Urothelium cell line (cell line): Measurements from ENCODE around the gene OR51B2.
"Not testable (repeated sequence)": the region's sequence is repeated elsewhere in the genome, so short reads cannot be mapped to it uniquely, and the experiment has no call there.

ENCODE experiments used
- DNase-seq: peaks from one replicate; pipeline ENCODE4 v3.0.0; 2011; ENCODE audit warnings: low spot score, mixed read lengths
- FAIRE-seq: peaks from 2 replicates; lab custom pipeline; 2011; peaks lifted over from hg19 to GRCh38; lab: Jason Lieb, UNC

Gene OR51B2

GRCh38 chr11:5324197-5324596 lies at the start of gene OR51B2:
TSS of gene OR51B2 (minus strand) at chr11:5324297. CDS start at chr11:5324297, 0 bp downstream.
- DNase-seq (no peak), FAIRE-seq (no peak)

- FAIRE-seq: no peak
- no peak for DNase-seq
Observed at GRCh38 chr11:5369789-5370188, 45.7 kb upstream of the OR51B2 start.

DNA sequence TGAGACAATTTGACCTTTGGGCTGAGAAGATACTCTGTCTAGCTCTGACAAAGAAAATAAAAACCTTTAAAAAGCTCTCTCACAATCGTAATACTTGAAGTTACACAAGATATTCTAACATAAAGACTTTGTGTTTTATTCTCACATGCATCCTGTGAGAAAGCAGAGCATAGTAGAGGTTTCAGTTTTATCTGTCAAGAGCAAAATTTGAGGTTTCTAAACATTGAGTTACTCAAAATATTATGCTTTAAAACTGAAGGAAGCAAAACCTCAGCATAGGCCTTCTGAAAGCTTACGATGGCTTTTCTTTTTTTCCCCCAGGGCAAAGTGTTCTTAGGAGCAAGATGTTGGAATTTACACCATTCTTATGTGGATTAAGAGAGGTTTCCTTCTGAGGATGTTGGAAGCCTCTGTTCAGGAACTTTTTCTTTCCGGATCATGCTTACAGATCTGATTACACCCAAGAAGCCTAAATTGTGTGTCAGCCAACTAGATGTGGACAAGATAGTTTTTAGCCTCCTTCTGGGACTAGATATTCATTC lies 44.5 kb upstream of the OR51B2 start:
- DNase-seq: no peak
- no peak for FAIRE-seq

GRCh38 chr11:5367448-5368074 lies 43.5 kb upstream of the OR51B2 start:
- DNase-seq (no peak), FAIRE-seq (no peak)

- FAIRE-seq: peak; percentile 32
Observed at GRCh38 chr11:5366856-5367255, 42.8 kb upstream of the OR51B2 start.

DNA sequence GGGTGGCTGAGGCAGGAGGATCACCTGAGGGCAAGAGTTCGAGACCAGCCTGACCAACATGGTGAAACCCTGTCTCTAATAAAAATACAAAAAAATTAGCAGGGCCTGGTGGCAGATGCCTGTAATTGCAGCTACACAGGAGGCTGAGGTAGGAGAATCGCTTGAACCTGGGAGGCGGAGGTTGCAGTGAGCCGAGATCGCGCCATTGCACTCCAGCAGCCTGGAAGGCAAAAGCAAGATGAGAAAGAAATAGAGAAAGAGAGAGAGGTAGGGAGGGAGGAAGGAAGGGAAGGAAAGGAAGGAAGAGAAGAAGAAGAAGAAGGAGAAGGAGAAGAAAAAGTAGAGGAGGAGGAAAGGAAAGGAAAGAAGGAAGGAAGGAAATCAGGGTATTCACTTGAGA lies 42.3 kb upstream of the OR51B2 start:
- FAIRE-seq, DNase-seq: not testable (repeated sequence)

More at GRCh38 chr11:5366856-5367255, 42.8 kb upstream of the OR51B2 start:
- DNase-seq: no peak

DNA sequence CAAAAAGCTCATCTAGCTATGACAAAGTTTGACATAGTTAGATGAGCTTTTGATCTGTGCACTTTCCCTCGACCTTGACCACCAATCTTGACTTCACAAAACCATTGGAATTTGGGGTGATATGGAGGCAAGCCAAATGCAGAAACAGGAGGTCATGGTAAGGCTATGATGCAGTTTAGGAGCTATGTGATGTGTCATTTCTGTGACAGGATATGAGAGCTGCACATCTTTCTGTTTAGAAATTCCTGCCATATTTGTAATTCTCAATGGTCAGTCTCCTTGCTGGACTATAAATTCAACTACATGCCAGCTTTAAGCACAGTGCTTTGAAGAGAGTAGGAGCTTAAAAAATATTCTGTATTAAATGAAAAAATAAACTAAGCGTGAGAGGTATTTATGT lies 40.1 kb upstream of the OR51B2 start:
- no peak for FAIRE-seq

GRCh38 chr11:5363679-5364078 lies 39.6 kb upstream of the OR51B2 start:
- FAIRE-seq: no peak
- DNase-seq: no peak

More for the DNA sequence above, 40.1 kb upstream of the OR51B2 start:
- DNase-seq: peak; percentile 40

DNA sequence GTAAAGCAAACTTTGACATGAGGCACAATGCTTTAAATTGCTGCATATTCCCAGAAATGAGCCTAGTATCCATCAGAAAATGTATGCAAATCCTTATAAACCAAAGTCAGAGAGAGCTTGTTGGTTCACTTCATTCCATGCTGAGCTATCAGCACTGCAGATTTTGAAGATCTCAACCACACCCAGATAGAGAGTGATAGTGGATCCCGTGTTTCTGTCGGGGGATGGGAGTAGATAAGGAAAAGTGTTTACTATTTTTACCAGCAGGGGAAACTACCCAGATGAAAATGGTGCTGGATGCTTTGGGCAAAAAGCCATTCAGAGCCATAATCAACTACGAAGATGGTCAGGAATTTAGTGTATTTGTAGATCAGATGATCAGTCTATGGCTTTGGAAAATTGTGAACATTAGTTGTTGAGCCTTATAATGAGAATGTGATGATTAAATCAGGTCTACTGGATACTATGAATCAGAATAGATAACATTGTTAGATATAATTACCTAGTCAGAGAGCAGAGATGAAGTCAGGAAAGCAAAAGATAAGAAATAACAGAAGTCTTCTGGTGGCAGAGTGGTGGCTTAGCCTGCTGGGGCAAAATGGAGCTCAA lies 38.0 kb upstream of the OR51B2 start:
- DNase-seq: no peak

DNA sequence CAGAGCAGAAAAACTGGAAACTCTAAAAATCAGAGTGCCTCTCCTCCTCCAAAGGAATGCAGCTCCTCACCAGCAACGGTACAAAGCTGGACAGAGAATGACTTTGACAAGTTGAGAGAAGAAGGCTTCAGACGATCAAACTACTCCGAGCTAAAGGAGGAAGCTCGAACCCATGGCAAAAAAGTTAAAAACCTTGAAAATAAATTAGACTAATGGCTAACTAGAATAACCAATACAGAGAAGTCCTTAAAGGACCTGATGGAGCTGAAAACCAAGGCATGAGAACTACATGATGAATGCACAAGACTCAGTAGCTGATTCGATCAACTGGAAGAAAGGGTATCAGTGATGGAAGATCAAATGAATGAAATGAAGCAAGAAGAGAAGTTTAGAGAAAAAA lies 31.9 kb upstream of the OR51B2 start:
- DNase-seq, FAIRE-seq: not testable (repeated sequence)

More for the DNA sequence above, 38.0 kb upstream of the OR51B2 start:
- no peak for FAIRE-seq

DNA sequence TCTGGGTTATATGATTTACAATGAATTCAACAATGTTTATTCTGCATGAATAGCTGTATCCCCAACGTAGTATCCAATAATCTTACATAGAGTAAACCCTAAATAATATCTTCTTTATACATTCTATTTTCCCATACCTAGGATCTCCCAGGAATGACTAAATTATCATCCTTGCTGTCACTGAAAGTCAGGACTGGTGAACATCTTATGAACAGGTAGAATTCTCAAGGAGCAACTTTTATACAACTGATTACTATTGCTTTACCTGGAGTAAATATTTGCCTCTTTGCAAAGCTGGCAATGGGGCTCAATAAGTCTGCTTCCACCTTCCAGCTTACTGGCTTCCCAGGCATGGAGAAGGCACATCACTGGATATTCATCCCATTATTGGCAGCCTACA lies 27.1 kb upstream of the OR51B2 start, which contains the start of gene OR51B6:
Gene OR51B6 (plus strand): TSS at position 301 of the 400 bp plus-strand sequence. CDS start 0 bp downstream, at position 301.
- DNase-seq: no peak
- no peak for FAIRE-seq

GRCh38 chr11:5349550-5349949 lies 25.5 kb upstream of the OR51B2 start:
- FAIRE-seq (no peak), DNase-seq (no peak)

DNA sequence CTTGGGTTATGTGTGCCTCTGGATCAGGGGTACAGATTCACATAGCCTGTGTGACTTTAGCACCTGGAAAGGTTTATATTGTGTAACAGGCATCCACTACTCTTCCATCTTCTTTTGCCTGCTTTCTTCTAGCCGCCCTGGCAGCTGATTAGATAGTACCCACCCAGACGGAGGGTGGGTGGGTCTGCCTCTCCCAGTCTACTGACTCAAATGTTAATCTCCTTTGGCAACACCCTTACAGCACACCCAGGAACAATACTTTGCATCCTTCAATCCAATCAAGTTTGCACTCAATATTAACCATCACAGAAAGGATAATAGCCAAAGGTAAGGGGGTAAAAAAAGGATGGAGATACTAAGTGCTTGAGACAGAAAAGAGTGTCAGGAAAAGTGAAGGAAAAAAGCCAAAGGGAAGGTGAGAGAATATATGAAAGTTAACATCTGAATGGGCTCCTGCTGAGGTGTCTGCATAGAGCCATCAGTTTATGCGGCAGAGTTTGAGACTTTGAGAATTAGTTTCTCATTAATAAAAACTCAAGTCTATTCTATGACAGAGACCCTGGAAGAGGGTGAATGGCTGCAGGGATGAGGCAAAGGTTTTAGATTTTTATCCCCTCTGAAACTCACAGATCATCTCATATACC lies 24.6 kb upstream of the OR51B2 start:
- DNase-seq: no peak
- FAIRE-seq: no peak

DNA sequence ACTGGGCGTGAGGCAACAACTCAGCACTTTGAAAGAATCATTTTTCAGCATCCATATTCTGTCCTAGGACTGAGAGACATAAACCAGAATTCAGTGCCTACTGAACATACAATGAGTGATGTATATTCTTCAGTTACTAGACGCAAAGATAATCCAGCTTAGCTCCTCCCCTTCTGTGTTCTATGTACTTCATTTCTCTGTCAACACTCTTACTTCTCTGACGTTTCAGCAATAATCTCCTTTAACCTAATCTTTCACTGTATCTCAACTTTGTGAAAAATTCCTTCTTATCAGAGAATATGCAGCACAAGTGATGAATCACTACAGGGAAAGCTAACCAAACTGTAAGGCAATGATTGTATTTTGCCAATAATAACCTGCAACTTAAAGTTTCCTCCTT lies 21.7 kb upstream of the OR51B2 start:
- FAIRE-seq (no peak), DNase-seq (no peak)

DNA sequence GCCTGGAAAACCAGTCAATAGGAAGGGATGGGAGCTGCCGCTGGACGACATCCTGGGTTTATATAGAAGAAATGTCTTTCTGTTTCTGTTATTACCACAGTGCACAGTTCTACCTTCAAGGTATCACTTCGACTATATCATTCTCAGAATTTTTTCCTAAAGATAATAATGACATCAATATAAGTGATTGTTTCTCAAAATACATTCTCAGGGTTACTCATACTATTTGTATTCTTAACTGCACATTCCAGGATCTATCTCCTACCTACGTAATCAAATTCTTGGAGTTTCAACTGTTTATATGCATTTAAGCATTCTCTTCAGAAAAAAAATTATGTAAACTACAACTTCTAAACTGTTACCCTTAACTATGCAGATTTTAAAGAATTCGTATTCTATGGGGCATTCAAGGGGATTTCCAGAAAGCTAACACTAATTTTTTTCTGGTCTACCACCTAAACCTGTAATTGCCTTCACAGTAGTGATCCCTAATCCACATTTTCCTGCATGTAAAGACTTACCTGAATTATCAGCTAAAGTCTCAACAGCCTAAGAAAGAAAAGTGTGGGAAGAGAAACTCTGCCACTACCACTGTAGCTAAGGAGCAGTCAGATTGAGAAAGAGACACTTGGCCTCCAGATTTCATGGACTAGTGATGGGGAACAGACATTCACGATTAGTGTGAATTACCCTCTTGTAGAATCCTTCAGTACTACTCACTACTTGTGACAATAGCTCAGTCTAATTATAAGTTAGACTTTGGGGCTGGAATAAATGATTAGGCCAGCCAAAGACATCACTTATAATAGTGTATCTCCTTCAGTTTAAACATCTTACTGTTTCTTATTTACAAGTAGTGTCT lies 19.6 kb upstream of the OR51B2 start, which contains the start of gene OR51B5:
Gene OR51B5 (minus strand): TSS at position 51 of the 862 bp plus-strand sequence. CDS start 0 bp downstream, at position 51.
- FAIRE-seq (no peak), DNase-seq (no peak)

GRCh38 chr11:5339771-5340322 lies 15.8 kb upstream of the OR51B2 start:
- no peak for FAIRE-seq
- DNase-seq: no peak

DNA sequence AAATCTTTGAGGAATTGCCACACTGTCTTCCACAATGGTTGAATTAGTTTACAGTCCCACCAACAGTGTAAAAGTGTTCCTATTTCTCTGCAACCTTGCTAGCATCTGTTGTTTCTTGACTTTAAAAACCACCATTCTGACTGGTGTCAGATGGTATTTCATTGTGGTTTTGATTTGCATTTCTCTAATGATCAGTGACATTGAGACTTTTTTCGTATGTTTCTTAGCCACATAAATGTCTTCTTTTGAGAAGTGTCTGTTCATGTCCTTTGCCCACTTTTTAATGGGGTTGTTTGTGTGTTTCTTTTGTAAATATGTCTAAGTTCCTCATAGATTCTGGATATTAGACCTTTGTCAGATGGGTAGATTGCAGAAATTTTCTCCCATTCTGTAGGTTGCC lies 13.2 kb upstream of the OR51B2 start:
- not testable (repeated sequence) for FAIRE-seq, DNase-seq

GRCh38 chr11:5336331-5336730 lies 12.2 kb upstream of the OR51B2 start:
- no peak for DNase-seq
- FAIRE-seq: no peak

DNA sequence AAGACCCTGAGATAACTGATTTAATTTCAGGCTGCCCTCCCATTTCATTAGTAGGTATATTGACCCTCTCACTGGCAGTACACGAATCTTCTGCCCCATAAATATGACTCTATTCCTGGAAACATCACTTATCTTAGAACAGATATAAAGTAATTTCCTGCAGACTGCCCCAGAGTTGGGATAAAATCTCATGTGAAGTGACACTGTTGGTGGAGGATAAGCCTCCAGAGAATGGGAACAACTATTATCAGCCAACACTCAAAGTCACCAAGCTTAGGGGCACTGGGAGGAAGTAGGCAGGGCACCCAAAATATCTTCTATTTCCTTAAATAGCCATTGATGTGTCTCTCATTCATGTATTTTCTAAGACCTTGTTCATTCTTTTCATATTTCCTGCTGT lies 11.1 kb upstream of the OR51B2 start:
- FAIRE-seq: no peak
- no peak for DNase-seq

DNA sequence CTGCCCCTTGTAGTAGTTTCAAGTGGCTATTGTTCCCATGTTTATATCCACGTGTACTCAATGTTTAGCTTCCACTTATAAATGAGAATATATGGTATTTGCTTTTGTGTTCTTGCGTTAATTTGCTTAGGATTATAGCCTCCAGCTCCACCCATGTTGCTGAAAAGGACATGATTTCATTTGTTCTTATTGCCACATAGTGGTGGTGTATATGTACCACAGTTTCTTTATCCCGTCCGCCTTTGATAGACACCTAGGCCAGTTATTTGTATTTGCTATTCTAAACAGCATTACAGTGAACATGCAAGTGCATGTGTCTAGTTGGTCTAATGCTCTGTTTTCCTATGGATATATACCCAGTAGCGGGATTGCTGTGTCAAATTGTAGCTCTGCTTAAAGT lies 6.8 kb downstream of the OR51B2 start:
- no peak for DNase-seq
- no peak for FAIRE-seq
